Colonic mucosa (tissue), 4 donors: ENCODE measurements around the gene USP36. TPM values are rescaled to one million over a fixed set of nuclear protein-coding genes. Genes with fewer than 3 reads are reported as not detected.

Experiments used
- DNase-seq: peaks from one replicate; pipeline ENCODE4 v3.0.0-alpha.2; 2020
- H3K27ac ChIP-seq: fragments of 200-600 bp; one replicate; pipeline ENCODE4 v1.8.0; 2021
- H3K27me3 ChIP-seq: fragments of 200-600 bp; one replicate; pipeline ENCODE4 v1.8.0; 2021
- H3K36me3 ChIP-seq: fragments of 200-600 bp; one replicate; pipeline ENCODE4 v1.8.0; 2021
- H3K4me1 ChIP-seq: fragments of 200-600 bp; one replicate; pipeline ENCODE4 v1.8.0; 2021; ENCODE audit warnings: mild to moderate bottlenecking
- H3K4me3 ChIP-seq: fragments of 200-600 bp; one replicate; pipeline ENCODE4 v1.8.0; 2021
- H3K9ac ChIP-seq, 2 donors: one replicate each; pipeline ENCODE4 v1.7.0; 2013; ENCODE audit warnings: control low read depth in 2 of 2, low read depth in 2 of 2, low read length in 2 of 2
- H3K9me3 ChIP-seq: fragments of 200-600 bp; one replicate; pipeline ENCODE4 v1.8.0; 2021
- intact Hi-C: fragments of 100-400 bp; cut with DNase I; formaldehyde crosslinking; loops from one replicate; pipeline ENCODE4 v1.14.1; 2022
- total RNA-seq, 2 donors: library from RNA; stranded (reverse); fragmentation: NEBNext Ultra II Directional in 1 of 2; extraction: Animal tissue kit (Norgen Biotek cat#: 25700) in 1 of 2; gene quantifications; one replicate each; pipeline ENCODE4 v1.2.1, GENCODE V29; 2021
- TF ChIP-seq, protein P1 (sequence below): fragments of 200-600 bp; IDR thresholded peaks from one replicate; pipeline ENCODE4 v1.8.0; 2022; ENCODE audit warnings: antibody characterized with exemption, mild to moderate bottlenecking
- donor health status: healthy.
- donor health status: DM: no; HTN: no; CAD: no.
- donor health status: DM: no; HTN: no; CAD: no.

Gene USP36
- total RNA-seq, 2 donors from 2014 or later = 27.4 to 32.6 TPM

DNA sequence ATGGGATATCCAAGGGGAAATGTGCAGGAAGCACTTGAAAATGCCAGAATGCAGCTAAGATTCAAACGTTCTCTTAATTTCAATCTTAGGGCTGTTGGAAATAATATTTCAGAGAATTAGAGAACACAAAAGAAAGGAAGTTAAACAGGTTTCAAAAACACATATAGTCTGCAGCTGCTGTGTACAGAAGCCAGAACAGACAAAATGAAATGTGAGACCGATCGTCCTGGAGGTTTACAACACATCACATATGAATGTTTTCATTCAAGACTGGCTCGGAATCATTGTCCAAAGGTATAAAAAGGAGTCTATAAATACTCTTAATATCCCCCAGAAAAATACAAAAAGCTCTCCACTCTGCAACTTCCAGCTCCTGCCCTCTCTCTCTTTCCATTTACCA, 72.8 kb downstream of the USP36 start:
- H3K9ac ChIP-seq = no peak overlapping the region
- no peak for DNase-seq
- intact Hi-C loops = no loop called here
- no peak overlapping the region for H3K27ac ChIP-seq
- H3K27me3 ChIP-seq = no peaks in the 10 kb centered on the region
- TF ChIP-seq, protein P1, sequence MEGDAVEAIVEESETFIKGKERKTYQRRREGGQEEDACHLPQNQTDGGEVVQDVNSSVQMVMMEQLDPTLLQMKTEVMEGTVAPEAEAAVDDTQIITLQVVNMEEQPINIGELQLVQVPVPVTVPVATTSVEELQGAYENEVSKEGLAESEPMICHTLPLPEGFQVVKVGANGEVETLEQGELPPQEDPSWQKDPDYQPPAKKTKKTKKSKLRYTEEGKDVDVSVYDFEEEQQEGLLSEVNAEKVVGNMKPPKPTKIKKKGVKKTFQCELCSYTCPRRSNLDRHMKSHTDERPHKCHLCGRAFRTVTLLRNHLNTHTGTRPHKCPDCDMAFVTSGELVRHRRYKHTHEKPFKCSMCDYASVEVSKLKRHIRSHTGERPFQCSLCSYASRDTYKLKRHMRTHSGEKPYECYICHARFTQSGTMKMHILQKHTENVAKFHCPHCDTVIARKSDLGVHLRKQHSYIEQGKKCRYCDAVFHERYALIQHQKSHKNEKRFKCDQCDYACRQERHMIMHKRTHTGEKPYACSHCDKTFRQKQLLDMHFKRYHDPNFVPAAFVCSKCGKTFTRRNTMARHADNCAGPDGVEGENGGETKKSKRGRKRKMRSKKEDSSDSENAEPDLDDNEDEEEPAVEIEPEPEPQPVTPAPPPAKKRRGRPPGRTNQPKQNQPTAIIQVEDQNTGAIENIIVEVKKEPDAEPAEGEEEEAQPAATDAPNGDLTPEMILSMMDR = no peak
- H3K4me1 ChIP-seq = no peaks in the 10 kb centered on the region
- no peaks in the 10 kb centered on the region for H3K9me3 ChIP-seq
- no peak overlapping the region for H3K4me3 ChIP-seq
- no peaks in the 10 kb centered on the region for H3K36me3 ChIP-seq

DNA sequence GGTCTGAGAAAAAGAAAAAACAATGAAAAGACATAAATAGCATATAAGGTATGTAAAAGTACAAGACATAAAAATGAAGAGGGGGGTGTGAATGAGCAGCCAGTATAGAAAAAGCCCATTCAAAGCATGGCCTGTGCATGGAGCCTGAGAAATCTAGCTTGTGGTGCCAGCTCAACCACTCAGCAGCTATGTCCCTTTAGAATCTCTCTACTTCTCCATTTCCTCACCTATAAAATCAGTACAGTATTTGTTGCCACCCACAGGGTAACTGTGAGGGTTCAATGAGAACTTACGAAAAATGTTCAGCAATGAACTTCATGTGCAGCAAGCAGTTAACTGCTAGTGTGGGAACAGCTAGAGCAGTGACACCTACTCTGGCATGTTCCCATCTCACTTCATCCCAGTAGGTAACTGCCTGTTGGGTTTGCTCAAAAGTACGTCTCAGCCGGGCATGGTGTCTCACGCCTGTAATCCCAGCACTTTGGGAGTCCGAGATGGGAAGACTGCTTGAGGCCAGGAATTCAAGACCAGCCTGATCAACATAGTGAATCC, 73.8 kb downstream of the USP36 start:
- Histone ChIP-seq H3K27me3 (no peaks in the 10 kb centered on the region), H3K36me3 (no peaks in the 10 kb centered on the region), H3K27ac (no peak overlapping the region), H3K9me3 (no peaks in the 10 kb centered on the region), H3K9ac (no peak overlapping the region), H3K4me3 (no peak overlapping the region), H3K4me1 (no peaks in the 10 kb centered on the region)
- TF ChIP-seq, protein P1 = no peak
- no peak for DNase-seq
- intact Hi-C loops = no loop called here

DNA sequence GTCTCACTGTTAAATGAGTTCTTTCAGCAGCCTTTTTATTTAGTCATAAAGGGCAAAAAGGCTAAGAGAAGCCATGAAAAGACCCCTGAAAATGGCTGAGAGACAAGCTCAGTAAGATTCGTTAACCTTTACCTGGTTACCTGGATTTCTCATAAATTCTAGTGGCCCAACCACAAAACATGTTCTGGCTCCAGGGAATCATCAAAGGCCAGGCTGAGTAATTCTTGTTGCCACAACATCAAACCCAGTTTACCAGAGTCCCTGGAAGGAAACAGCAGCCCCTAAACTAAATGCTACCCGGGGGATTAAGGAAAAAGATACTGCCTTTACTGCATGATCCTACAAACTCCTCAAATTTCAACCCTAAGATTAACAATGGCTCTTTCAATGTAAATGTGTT, 74.4 kb downstream of the USP36 start:
- H3K27ac ChIP-seq = no peak overlapping the region
- DNase-seq = no peak

DNA sequence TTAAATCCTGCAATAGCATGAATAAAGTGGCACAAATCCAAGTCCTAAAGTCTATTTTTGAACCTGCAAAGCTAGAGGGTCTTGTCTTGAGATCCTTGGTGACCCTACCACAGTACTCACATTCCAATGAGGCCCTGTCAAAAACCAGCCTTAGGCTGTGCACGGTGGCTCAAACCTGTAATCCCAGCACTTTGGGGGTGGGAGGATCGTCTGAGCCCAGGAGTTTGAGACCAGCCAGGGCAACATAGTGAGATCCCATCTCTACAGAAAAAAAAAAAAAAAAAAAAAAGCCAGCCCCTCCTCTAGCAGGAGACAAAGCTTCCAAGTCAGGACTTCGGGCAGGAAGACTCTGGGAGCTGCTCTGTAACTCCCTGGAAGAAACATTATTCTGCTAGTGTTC, 74.8 kb downstream of the USP36 start:
- Histone ChIP-seq H3K27ac (no peak overlapping the region), H3K4me1 (no peaks in the 10 kb centered on the region), H3K4me3 (no peak overlapping the region), H3K9me3 (no peaks in the 10 kb centered on the region), H3K27me3 (no peaks in the 10 kb centered on the region), H3K9ac (no peak overlapping the region), H3K36me3 (no peaks in the 10 kb centered on the region)
- DNase-seq = no peak
- TF ChIP-seq, protein P1 = no peak
- intact Hi-C loops = no loop called here

More for the DNA sequence above, 74.4 kb downstream of the USP36 start:
- H3K36me3 ChIP-seq = no peaks in the 10 kb centered on the region
- no peak overlapping the region for H3K9ac ChIP-seq
- TF ChIP-seq, protein P1 = no peak
- no peaks in the 10 kb centered on the region for H3K4me1 ChIP-seq
- intact Hi-C loops = no loop called here
- H3K27me3 ChIP-seq = no peaks in the 10 kb centered on the region
- no peak overlapping the region for H3K4me3 ChIP-seq
- no peaks in the 10 kb centered on the region for H3K9me3 ChIP-seq

DNA sequence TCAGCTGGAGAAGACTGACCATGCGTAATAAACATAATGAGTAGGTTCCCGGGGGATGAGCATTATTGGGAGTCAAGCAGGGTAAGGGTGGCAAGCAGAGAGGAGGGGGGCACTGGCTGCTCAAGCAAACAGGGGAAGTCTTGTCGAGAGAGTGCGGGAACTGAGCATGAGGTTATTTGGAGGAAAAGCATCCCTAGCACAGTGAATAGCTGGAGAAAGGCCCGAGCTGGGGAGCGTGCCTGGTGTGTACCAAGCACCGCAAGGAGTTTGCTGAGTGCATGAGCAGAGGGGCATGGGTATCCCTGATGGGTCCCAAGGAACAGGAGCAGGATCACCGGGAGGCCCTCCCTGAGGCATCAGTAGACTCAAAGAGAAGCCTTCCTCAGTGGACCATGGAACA, 75.7 kb downstream of the USP36 start:
- Histone ChIP-seq H3K9ac (no peak overlapping the region), H3K4me1 (no peaks in the 10 kb centered on the region), H3K36me3 (no peaks in the 10 kb centered on the region), H3K4me3 (no peak overlapping the region), H3K27me3 (no peaks in the 10 kb centered on the region), H3K9me3 (no peaks in the 10 kb centered on the region), H3K27ac (no peak overlapping the region)
- intact Hi-C loops = no loop called here
- DNase-seq = no peak
- TF ChIP-seq, protein P1 = no peak
